GM23338 (cell line): Measurements from ENCODE around the gene MEI4. TPM values are rescaled to one million over a fixed set of nuclear protein-coding genes. Genes with fewer than 3 reads are reported as not detected.

ENCODE experiments used
- ATAC-seq: fragments of 200-7000 bp; cut with Tn5 transposase; 3 replicates; pipeline ENCODE4 v1.9.1; 2020
- DNase-seq: peaks from one replicate; pipeline ENCODE4 v3.0.0-alpha.2; 2015; ENCODE audit warnings: low spot score
- H2AFZ ChIP-seq: fragments of 200-600 bp; sonication (generic); 2 replicates; pipeline ENCODE4 v1.8.0; 2016; ENCODE audit warnings: antibody characterized with exemption, mild to moderate bottlenecking, moderate library complexity
- H3F3A ChIP-seq: fragments of 200-600 bp; sonication (generic); replicated peaks from 2 replicates; pipeline ENCODE4 v1.8.0; 2017; ENCODE audit warnings: antibody characterized with exemption, mixed run types, low read depth
- H3K27ac ChIP-seq: fragments of 200-600 bp; sonication (generic); 2 replicates; pipeline ENCODE4 v1.6.1; 2016; ENCODE audit warnings: low read depth
- H3K27me3 ChIP-seq: fragments of 200-600 bp; sonication (generic); 2 replicates; pipeline ENCODE4 v1.8.0; 2016; ENCODE audit warnings: mild to moderate bottlenecking, mixed run types, moderate library complexity; ENCODE audit not compliant: insufficient read depth
- H3K36me3 ChIP-seq: fragments of 200-600 bp; sonication (generic); 2 replicates; pipeline ENCODE4 v1.8.0; 2016; ENCODE audit warnings: mild to moderate bottlenecking; ENCODE audit not compliant: insufficient read depth
- H3K4me1 ChIP-seq: fragments of 200-600 bp; sonication (generic); 2 replicates; pipeline ENCODE4 v1.8.0; 2016; ENCODE audit warnings: mild to moderate bottlenecking, moderate library complexity; ENCODE audit not compliant: insufficient read depth
- H3K4me2 ChIP-seq: fragments of 200-600 bp; sonication (generic); 2 replicates; pipeline ENCODE4 v1.7.1; 2017; ENCODE audit warnings: mixed run types
- H3K4me3 ChIP-seq: fragments of 200-600 bp; sonication (generic); 2 replicates; pipeline ENCODE4 v1.6.1; 2016; ENCODE audit warnings: mixed run types
- H3K79me2 ChIP-seq: fragments of 200-600 bp; sonication (generic); replicated peaks from 2 replicates; pipeline ENCODE4 v1.8.0; 2017; ENCODE audit warnings: mild to moderate bottlenecking; ENCODE audit not compliant: insufficient read depth
- H3K9me2 ChIP-seq: fragments of 200-600 bp; sonication (generic); 2 replicates; pipeline ENCODE4 v1.8.0; 2017; ENCODE audit not compliant: insufficient read depth
- H4K20me1 ChIP-seq: fragments of 200-600 bp; sonication (generic); replicated peaks from 2 replicates; pipeline ENCODE4 v1.8.0; 2017; ENCODE audit warnings: mild to moderate bottlenecking; ENCODE audit not compliant: insufficient read depth
- H3K27ac Mint-ChIP-seq: 2 replicates; pipeline ENCODE4 v1.8.0; 2020; ENCODE audit warnings: inconsistent platforms, mild to moderate bottlenecking, moderate library complexity, mixed read lengths
- H3K27me3 Mint-ChIP-seq: 3 replicates; pipeline ENCODE4 v1.8.0; 2022; ENCODE audit warnings: low read depth, mild to moderate bottlenecking, moderate library complexity, mixed read lengths, inconsistent platforms; ENCODE audit not compliant: insufficient read depth, poor library complexity
- H3K36me3 Mint-ChIP-seq: 3 replicates; pipeline ENCODE4 v1.8.0; 2021; ENCODE audit warnings: low read depth, mild to moderate bottlenecking, inconsistent platforms, moderate library complexity, mixed read lengths
- H3K4me1 Mint-ChIP-seq: 3 replicates; pipeline ENCODE4 v1.8.0; 2020; ENCODE audit warnings: mild to moderate bottlenecking, inconsistent platforms, mixed read lengths
- H3K4me3 Mint-ChIP-seq: 3 replicates; pipeline ENCODE4 v1.8.0; 2021; ENCODE audit warnings: moderate library complexity, mild to moderate bottlenecking, inconsistent platforms, mixed read lengths
- H3K9me3 Mint-ChIP-seq: 3 replicates; pipeline ENCODE4 v1.8.0; 2020; ENCODE audit warnings: moderate library complexity, mild to moderate bottlenecking, inconsistent platforms, mixed read lengths
- CREB1 ChIP-seq: fragments of 250-450 bp; sonication (Bioruptor Pico); IDR thresholded peaks from 2 replicates; pipeline ENCODE4 v1.5.0; 2020; ENCODE audit warnings: low read depth, mild to moderate bottlenecking, moderate library complexity
- EZH2 ChIP-seq: fragments of 200-600 bp; sonication (generic); IDR thresholded peaks from one replicate; pipeline ENCODE4 v1.8.0; 2017; ENCODE audit warnings: antibody characterized with exemption, mild to moderate bottlenecking, low read depth; ENCODE audit not compliant: unreplicated experiment
- NANOG ChIP-seq: IDR thresholded peaks from 2 replicates; pipeline ENCODE4 v1.6.1; 2016; ENCODE audit warnings: antibody characterized with exemption, borderline replicate concordance
- POLR2AphosphoS5 ChIP-seq: IDR thresholded peaks from 2 replicates; pipeline ENCODE4 v1.6.1; 2016; ENCODE audit warnings: antibody characterized with exemption, low read depth
- polyA plus RNA-seq: library from polyadenylated mRNA; unstranded; fragments of >200 nt; fragmentation: Nextera tagmentation; extraction: Ambion mirVana; gene quantifications from 2 replicates; pipeline ENCODE4 v1.2.1, GENCODE V29; 2016
- total RNA-seq: library from RNA; depleted of rRNA; stranded (reverse); fragments of >200 nt; shearing (Covaris generic); gene quantifications from 2 replicates; pipeline ENCODE4 v1.2.3, GENCODE V29; 2014; rRNA removed
- TF ChIP-seq, protein P1 (sequence below): fragments of 250-450 bp; sonication (Bioruptor Pico); IDR thresholded peaks from 2 replicates; pipeline ENCODE4 v1.5.0; 2020; ENCODE audit warnings: mild to moderate bottlenecking, moderate library complexity
- TF ChIP-seq, protein P2 (sequence below): IDR thresholded peaks from 2 replicates; pipeline ENCODE4 v1.6.1; 2016; ENCODE audit warnings: antibody characterized with exemption

The MEI4 gene
- total and polyA plus RNA-seq, 2 experiments from 2014 or later, result 0.23 to 0.63 TPM

DNA sequence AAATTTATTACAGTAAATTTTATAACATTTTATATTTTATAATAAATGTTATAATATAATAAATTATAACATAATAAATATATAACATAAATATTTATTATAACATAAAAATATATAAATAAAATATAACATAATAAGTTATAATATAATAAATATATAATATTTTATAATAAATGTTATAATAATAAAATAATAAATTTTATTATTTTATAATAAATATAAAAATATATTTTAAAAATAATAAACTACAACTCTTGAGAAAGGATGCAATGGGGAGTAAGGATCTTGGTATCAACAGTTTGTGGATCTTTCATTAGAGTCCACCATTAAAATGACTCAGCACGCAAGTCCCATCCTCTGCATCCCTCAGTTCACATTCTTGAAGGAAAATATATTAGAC, 312.6 kb downstream of the MEI4 start (continued):
- TF ChIP-seq, protein P1, sequence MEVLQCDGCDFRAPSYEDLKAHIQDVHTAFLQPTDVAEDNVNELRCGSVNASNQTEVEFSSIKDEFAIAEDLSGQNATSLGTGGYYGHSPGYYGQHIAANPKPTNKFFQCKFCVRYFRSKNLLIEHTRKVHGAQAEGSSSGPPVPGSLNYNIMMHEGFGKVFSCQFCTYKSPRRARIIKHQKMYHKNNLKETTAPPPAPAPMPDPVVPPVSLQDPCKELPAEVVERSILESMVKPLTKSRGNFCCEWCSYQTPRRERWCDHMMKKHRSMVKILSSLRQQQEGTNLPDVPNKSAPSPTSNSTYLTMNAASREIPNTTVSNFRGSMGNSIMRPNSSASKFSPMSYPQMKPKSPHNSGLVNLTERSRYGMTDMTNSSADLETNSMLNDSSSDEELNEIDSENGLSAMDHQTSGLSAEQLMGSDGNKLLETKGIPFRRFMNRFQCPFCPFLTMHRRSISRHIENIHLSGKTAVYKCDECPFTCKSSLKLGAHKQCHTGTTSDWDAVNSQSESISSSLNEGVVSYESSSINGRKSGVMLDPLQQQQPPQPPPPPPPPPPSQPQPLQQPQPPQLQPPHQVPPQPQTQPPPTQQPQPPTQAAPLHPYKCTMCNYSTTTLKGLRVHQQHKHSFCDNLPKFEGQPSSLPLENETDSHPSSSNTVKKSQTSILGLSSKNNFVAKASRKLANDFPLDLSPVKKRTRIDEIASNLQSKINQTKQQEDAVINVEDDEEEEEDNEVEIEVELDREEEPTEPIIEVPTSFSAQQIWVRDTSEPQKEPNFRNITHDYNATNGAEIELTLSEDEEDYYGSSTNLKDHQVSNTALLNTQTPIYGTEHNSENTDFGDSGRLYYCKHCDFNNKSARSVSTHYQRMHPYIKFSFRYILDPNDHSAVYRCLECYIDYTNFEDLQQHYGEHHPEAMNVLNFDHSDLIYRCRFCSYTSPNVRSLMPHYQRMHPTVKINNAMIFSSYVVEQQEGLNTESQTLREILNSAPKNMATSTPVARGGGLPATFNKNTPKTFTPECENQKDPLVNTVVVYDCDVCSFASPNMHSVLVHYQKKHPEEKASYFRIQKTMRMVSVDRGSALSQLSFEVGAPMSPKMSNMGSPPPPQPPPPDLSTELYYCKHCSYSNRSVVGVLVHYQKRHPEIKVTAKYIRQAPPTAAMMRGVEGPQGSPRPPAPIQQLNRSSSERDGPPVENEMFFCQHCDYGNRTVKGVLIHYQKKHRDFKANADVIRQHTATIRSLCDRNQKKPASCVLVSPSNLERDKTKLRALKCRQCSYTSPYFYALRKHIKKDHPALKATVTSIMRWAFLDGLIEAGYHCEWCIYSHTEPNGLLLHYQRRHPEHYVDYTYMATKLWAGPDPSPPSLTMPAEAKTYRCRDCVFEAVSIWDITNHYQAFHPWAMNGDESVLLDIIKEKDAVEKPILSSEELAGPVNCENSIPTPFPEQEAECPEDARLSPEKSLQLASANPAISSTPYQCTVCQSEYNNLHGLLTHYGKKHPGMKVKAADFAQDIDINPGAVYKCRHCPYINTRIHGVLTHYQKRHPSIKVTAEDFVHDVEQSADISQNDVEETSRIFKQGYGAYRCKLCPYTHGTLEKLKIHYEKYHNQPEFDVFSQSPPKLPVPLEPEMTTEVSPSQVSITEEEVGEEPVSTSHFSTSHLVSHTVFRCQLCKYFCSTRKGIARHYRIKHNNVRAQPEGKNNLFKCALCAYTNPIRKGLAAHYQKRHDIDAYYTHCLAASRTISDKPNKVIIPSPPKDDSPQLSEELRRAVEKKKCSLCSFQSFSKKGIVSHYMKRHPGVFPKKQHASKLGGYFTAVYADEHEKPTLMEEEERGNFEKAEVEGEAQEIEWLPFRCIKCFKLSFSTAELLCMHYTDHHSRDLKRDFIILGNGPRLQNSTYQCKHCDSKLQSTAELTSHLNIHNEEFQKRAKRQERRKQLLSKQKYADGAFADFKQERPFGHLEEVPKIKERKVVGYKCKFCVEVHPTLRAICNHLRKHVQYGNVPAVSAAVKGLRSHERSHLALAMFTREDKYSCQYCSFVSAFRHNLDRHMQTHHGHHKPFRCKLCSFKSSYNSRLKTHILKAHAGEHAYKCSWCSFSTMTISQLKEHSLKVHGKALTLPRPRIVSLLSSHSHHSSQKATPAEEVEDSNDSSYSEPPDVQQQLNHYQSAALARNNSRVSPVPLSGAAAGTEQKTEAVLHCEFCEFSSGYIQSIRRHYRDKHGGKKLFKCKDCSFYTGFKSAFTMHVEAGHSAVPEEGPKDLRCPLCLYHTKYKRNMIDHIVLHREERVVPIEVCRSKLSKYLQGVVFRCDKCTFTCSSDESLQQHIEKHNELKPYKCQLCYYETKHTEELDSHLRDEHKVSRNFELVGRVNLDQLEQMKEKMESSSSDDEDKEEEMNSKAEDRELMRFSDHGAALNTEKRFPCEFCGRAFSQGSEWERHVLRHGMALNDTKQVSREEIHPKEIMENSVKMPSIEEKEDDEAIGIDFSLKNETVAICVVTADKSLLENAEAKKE (CRISPR knock-in tag), result no peak
- TF ChIP-seq POLR2AphosphoS5 (no peak), EZH2 (no peak), CREB1 (CRISPR knock-in tag) (no peak)
- TF ChIP-seq, protein P2, sequence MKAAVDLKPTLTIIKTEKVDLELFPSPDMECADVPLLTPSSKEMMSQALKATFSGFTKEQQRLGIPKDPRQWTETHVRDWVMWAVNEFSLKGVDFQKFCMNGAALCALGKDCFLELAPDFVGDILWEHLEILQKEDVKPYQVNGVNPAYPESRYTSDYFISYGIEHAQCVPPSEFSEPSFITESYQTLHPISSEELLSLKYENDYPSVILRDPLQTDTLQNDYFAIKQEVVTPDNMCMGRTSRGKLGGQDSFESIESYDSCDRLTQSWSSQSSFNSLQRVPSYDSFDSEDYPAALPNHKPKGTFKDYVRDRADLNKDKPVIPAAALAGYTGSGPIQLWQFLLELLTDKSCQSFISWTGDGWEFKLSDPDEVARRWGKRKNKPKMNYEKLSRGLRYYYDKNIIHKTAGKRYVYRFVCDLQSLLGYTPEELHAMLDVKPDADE, result no peak

DNA sequence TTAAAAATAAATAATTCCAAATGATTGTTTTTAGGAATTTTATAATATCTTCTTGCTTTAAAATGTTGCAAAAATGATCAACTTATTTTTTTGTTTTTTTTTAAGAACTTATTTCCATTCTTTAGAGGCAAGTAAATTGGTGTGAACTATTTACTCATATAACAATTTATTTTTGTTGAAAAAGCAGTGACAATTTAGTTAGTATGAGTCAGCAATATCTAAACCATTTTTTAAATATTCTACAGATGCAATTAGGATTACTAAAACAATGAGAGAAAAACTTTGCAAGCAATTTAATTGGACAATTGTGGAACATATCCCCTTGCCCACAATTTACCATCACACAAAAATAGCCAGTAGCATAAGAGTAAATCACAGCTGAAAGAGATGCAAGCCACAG, 319.5 kb downstream of the MEI4 start:
- H3K27me3 ChIP-seq, result no peaks in the 10 kb centered on the region
- ATAC-seq (no peak), DNase-seq (no peak)
- no peaks in the 10 kb centered on the region for H3K4me1 ChIP-seq
- no peak overlapping the region for H3K27ac Mint-ChIP-seq
- no peaks in the 10 kb centered on the region for H3K36me3 ChIP-seq
- no peak overlapping the region for H3K4me2 ChIP-seq
- no peaks in the 10 kb centered on the region; the same call in 2 of the 3 replicates for H3K36me3 Mint-ChIP-seq
- H3K27ac ChIP-seq, result no peak overlapping the region
- H2AFZ ChIP-seq, result no peak overlapping the region
- no peaks in the 10 kb centered on the region for H3K27me3 Mint-ChIP-seq
- H3K4me3 ChIP-seq, result no peak overlapping the region
- H3F3A ChIP-seq, result no peaks in the 10 kb centered on the region
- H3K79me2 ChIP-seq, result no peaks in the 10 kb centered on the region
- TF ChIP-seq NANOG, result no peak
- H3K9me2 ChIP-seq, result no peaks in the 10 kb centered on the region
- no peaks in the 10 kb centered on the region; the same call in 2 of the 3 replicates for H3K4me1 Mint-ChIP-seq
- H3K4me3 Mint-ChIP-seq, result no peak overlapping the region
- no peaks in the 10 kb centered on the region for H4K20me1 ChIP-seq
- H3K9me3 Mint-ChIP-seq, result peaks cover 5% of the 10 kb centered on the region

Other genes with a start within 250 kb of the MEI4 start
- 0.21 and 0.58 TPM in 2 replicates for gene HTR1B, start 189.5 kb upstream of the MEI4 start, total RNA-seq
- 0.10 and 0.19 TPM in 2 replicates for gene HTR1B, start 189.5 kb upstream of the MEI4 start, polyA plus RNA-seq